SK-N-SH (cell line): ENCODE data around the gene HEXA. TPM values are rescaled to one million over a fixed set of nuclear protein-coding genes. Genes with fewer than 3 reads are reported as not detected.

ENCODE experiments used
- CTCF ChIA-PET: fragments of 300-600, 350-600 bp; formaldehyde crosslinking; extraction: SDS; loops from one replicate; lab custom pipeline; 2021; lab: Yijun Ruan, JAX
- POLR2A ChIA-PET: fragments of 350-600 bp; sonication (Branson Sonifier 250); formaldehyde crosslinking; extraction: SDS; loops from one replicate; lab custom pipeline; 2020; ENCODE audit warnings: antibody characterized with exemption, inconsistent platforms; lab: Yijun Ruan, JAX
- DNase-seq: peaks from one replicate; pipeline ENCODE4 v3.0.0; 2012
- H2AFZ ChIP-seq: fragments of 200-600 bp; sonication (generic); 2 replicates; pipeline ENCODE4 v1.8.1; 2016; ENCODE audit warnings: antibody characterized with exemption, mild to moderate bottlenecking, low read depth
- H3F3A ChIP-seq: fragments of 200-600 bp; sonication (generic); replicated peaks from 2 replicates; pipeline ENCODE3; 2016; ENCODE audit warnings: antibody characterized with exemption, mild to moderate bottlenecking; ENCODE audit not compliant: insufficient read depth
- H3K27ac ChIP-seq, 2 experiments: fragments of 200-500 bp in 1 of 2; fragments of 200-600 bp in 1 of 2; sonication (Bioruptor generic) in 1 of 2; sonication (generic), shearing (Covaris generic) in 1 of 2; 2 replicates each; pipeline versions ENCODE4 v1.5.1 to v1.6.1; 2014 to 2016; ENCODE audit warnings: low read depth in 2 of 2, inconsistent platforms in 1 of 2, low read length in 1 of 2, mild to moderate bottlenecking in 1 of 2, mixed read lengths in 1 of 2
- H3K27me3 ChIP-seq: fragments of 200-600 bp; sonication (generic), shearing (Covaris generic); 2 replicates; pipeline ENCODE4 v1.6.1; 2016; ENCODE audit warnings: mixed run types; ENCODE audit not compliant: insufficient read depth
- H3K36me3 ChIP-seq, 2 experiments: fragments of 200-500 bp in 1 of 2; fragments of 200-600 bp in 1 of 2; sonication (Bioruptor generic) in 1 of 2; sonication (generic) in 1 of 2; replicated peaks in 1 of 2; 2 replicates each; pipeline versions ENCODE3 to v1.5.1; 2014 to 2016; ENCODE audit warnings: low read length in 1 of 2, mild to moderate bottlenecking in 1 of 2; ENCODE audit not compliant: insufficient read depth in 2 of 2, control insufficient read depth in 1 of 2
- H3K4me1 ChIP-seq, 2 experiments: fragments of 200-500 bp in 1 of 2; fragments of 200-600 bp in 1 of 2; sonication (Bioruptor generic) in 1 of 2; sonication (generic), shearing (Covaris generic) in 1 of 2; 2 replicates each; pipeline versions ENCODE4 v1.5.1 to v1.6.1; 2014 to 2016; ENCODE audit warnings: low read depth in 1 of 2, low read length in 1 of 2, mixed run types in 1 of 2; ENCODE audit not compliant: insufficient read depth in 2 of 2, control insufficient read depth in 1 of 2
- H3K4me2 ChIP-seq: fragments of 200-600 bp; sonication (generic), shearing (Covaris generic); 2 replicates; pipeline ENCODE4 v1.6.1; 2017; ENCODE audit warnings: mixed run types
- H3K4me3 ChIP-seq, 2 experiments: fragments of 200-500 bp in 1 of 2; fragments of 200-600 bp in 1 of 2; sonication (Bioruptor generic) in 1 of 2; sonication (generic), shearing (Covaris generic) in 1 of 2; 2 replicates each; pipeline versions ENCODE4 v1.5.1 to v1.8.1; 2014 to 2016; ENCODE audit warnings: low read depth in 2 of 2, inconsistent platforms in 1 of 2, low read length in 1 of 2, mild to moderate bottlenecking in 1 of 2, mixed read lengths in 1 of 2, moderate library complexity in 1 of 2
- H3K79me2 ChIP-seq: fragments of 200-600 bp; sonication (generic); 2 replicates; pipeline ENCODE4 v1.8.1; 2017; ENCODE audit warnings: mild to moderate bottlenecking; ENCODE audit not compliant: insufficient read depth
- H3K9ac ChIP-seq: fragments of 200-600 bp; sonication (generic); 2 replicates; pipeline ENCODE4 v1.6.1; 2017; ENCODE audit warnings: mixed run types
- H3K9me2 ChIP-seq: fragments of 200-600 bp; sonication (generic); 2 replicates; pipeline ENCODE4 v1.6.1; 2017; ENCODE audit warnings: mixed run types
- H3K9me3 ChIP-seq: fragments of 200-600 bp; sonication (generic); 2 replicates; pipeline ENCODE4 v1.6.1; 2017; ENCODE audit warnings: mixed run types, mild to moderate bottlenecking, moderate library complexity
- H4K20me1 ChIP-seq: fragments of 200-600 bp; sonication (generic); 2 replicates; pipeline ENCODE4 v1.6.1; 2017; ENCODE audit warnings: mild to moderate bottlenecking, mixed run types; ENCODE audit not compliant: insufficient read depth
- CHD2 ChIP-seq: fragments of 150-350 bp; IDR thresholded peaks from 2 replicates; pipeline ENCODE4 v1.6.1; 2018; ENCODE audit warnings: low read length; ENCODE audit not compliant: partially characterized antibody
- ELF1 ChIP-seq: IDR thresholded peaks from 2 replicates; pipeline ENCODE4 v1.4.0; 2012
- EP300 ChIP-seq, 2 experiments: IDR thresholded peaks; 2 replicates each; pipeline versions ENCODE4 v1.4.0 to v1.6.1; 2012; ENCODE audit warnings: borderline replicate concordance in 1 of 2, low read depth in 1 of 2, low read length in 1 of 2
- FOSL2 ChIP-seq: IDR thresholded peaks from 2 replicates; pipeline ENCODE4 v1.4.0; 2012; ENCODE audit warnings: low read depth, mild to moderate bottlenecking, moderate library complexity, borderline replicate concordance
- GATA2 ChIP-seq: sonication (generic); formaldehyde crosslinking; IDR thresholded peaks from 2 replicates; pipeline ENCODE4 v1.5.0; 2020; ENCODE audit warnings: mild to moderate bottlenecking, missing genetic modification reagents
- IRF3 ChIP-seq: fragments of 150-350 bp; IDR thresholded peaks from 2 replicates; pipeline ENCODE4 v1.6.1; 2016; ENCODE audit warnings: mild to moderate bottlenecking, low read depth, low read length
- JUND ChIP-seq: IDR thresholded peaks from 2 replicates; pipeline ENCODE4 v1.4.0; 2012
- MAX ChIP-seq: IDR thresholded peaks from 2 replicates; pipeline ENCODE4 v1.4.0; 2012; ENCODE audit warnings: low read depth
- MXI1 ChIP-seq: IDR thresholded peaks from 2 replicates; pipeline ENCODE4 v1.6.1; 2012; ENCODE audit warnings: mild to moderate bottlenecking, low read depth, low read length, improper control_type of control experiment
- NRF1 ChIP-seq: IDR thresholded peaks from 2 replicates; pipeline ENCODE4 v1.6.1; 2012; ENCODE audit warnings: low read depth, mild to moderate bottlenecking, low read length
- PBX3 ChIP-seq: IDR thresholded peaks from 2 replicates; pipeline ENCODE4; 2012
- POLR2AphosphoS5 ChIP-seq: IDR thresholded peaks from 2 replicates; pipeline ENCODE4 v1.6.1; 2012; ENCODE audit warnings: low read depth, low read length
- RAD21 ChIP-seq: IDR thresholded peaks from 2 replicates; pipeline ENCODE4 v1.6.1; 2012; ENCODE audit warnings: mild to moderate bottlenecking, low read length
- RXRA ChIP-seq: IDR thresholded peaks from 2 replicates; pipeline ENCODE4 v1.4.0; 2012; ENCODE audit warnings: low read depth, mild to moderate bottlenecking, borderline replicate concordance
- TCF12 ChIP-seq: IDR thresholded peaks from 2 replicates; pipeline ENCODE4 v1.4.0; 2012
- TEAD4 ChIP-seq: IDR thresholded peaks from 2 replicates; pipeline ENCODE4 v1.4.0; 2012; ENCODE audit warnings: mild to moderate bottlenecking, borderline replicate concordance; ENCODE audit not compliant: insufficient read depth
- USF1 ChIP-seq: IDR thresholded peaks from 2 replicates; pipeline ENCODE4 v1.4.0; 2012; ENCODE audit warnings: low read depth, borderline replicate concordance
- USF2 ChIP-seq: fragments of 150-350 bp; IDR thresholded peaks from 2 replicates; pipeline ENCODE4 v1.6.1; 2017; ENCODE audit warnings: antibody characterized with exemption, low read length, low read depth, borderline replicate concordance
- WGBS: methylation state at CpG from one replicate; pipeline ENCODE4 v1.1.6; 2017; ENCODE audit warnings: low lambda C conversion rate; 5-methylcytosine and 5-hydroxymethylcytosine counted together
- polyA plus RNA-seq, 3 experiments: library from polyadenylated mRNA; depleted of rRNA; stranded (reverse); fragments of >200 nt; gene quantifications; 2 replicates each; pipeline ENCODE4 v1.2.3, GENCODE V29; 2012
- TF ChIP-seq, protein P1 (sequence below): fragments of 200-600 bp; sonication (generic); IDR thresholded peaks from 2 replicates; pipeline ENCODE4 v1.6.1; 2017; ENCODE audit warnings: antibody characterized with exemption, mild to moderate bottlenecking, moderate library complexity

Gene HEXA
- polyA plus RNA-seq, 1 of the 3 experiments (the other 2 are of a cell fraction): 251 TPM

DNA sequence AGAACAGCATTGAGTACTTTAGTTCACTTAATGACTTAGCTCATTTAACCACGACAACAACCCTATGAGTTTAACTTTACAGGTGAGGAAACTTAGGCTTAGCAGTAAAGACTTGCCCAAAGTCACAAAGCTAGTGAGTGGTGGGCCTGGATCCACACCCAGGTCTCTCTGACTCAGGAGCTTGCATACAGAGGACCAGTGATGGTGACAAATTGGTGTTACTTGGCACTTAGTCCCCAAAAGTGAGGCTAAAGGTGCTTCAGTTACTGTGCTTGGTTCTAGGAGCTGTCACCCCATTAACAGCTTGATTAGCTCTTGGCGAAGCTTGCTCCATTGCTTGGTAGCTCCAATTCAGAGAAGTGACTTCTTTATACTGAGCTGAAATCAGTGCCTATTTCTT lies 61.9 kb downstream of the HEXA start:
- Histone ChIP-seq H3K27ac (no peak overlapping the region), H3K4me3 (no peak overlapping the region), H3K27me3 (peaks cover 4% of the 10 kb centered on the region; the same call in 1 of the 2 replicates), H3K4me1 (peaks cover 0 to 11% of the 10 kb centered on the region in 2 experiments; a peak in 1 of 4 replicates), H3K4me2 (no peak overlapping the region), H3K9me2 (no peaks in the 10 kb centered on the region), H4K20me1 (no peaks in the 10 kb centered on the region), H3K9ac (no peak overlapping the region), H2AFZ (no peak overlapping the region), H3K79me2 (no peaks in the 10 kb centered on the region), H3K9me3 (no peaks in the 10 kb centered on the region), H3F3A (no peaks in the 10 kb centered on the region), H3K36me3 (no peaks in the 10 kb centered on the region)
- no peak for DNase-seq
- WGBS: 55% methylated on average over 2 of the region's 2 CpGs
- TF ChIP-seq TEAD4 (no peak), IRF3 (no peak), TCF12 (no peak), FOSL2 (no peak), USF1 (no peak), USF2 (no peak), EP300 (IDR thresholded peaks at IDR 0.05; ENCODE audit: borderline replicate concordance in 1 of 2, low read depth in 1 of 2, low read length in 1 of 2) (no peak)
- ChIA-PET CTCF (interaction anchor here (0.6 to 1.9 kb wide), 8 partner anchors 9 to 286 kb away, joined by 3 to 8 read pairs (median 4); no protein-coding TSS in a partner anchor), POLR2A (interaction anchor here (1.1 to 1.2 kb wide), 2 partner anchors 13 to 62 kb away, joined by 3 to 4 read pairs; no protein-coding TSS in a partner anchor)

DNA sequence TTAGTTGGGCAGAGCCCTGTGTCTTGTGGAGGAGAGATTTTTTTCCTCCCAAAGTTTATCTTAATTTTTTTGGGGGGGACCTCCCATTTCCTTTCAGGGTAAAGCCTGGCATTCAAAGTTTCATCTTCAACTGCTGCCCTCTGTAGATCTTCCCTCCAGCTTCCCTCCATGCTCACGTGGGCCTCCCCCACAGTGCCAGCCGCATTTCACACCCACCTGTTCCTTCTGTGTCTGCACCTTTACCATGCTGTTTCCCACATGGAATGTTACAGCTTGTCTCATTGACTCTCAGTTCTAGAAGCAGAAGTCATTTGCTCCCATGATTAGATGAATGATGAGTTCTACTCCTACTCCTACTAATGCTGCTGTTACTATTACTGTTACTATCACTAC lies 62.4 kb downstream of the HEXA start:
- H3K27ac ChIP-seq: no peak overlapping the region
- 41% methylated on average over 2 of the region's 2 CpGs for WGBS
- H3F3A ChIP-seq: no peaks in the 10 kb centered on the region
- ChIA-PET CTCF (interaction anchor here (0.8 to 1.9 kb wide), 17 partner anchors 9 to 357 kb away, joined by 3 to 14 read pairs (median 5); partner anchors contain the start of gene HEXA), POLR2A (interaction anchor here (1.1 to 1.2 kb wide), 2 partner anchors 13 to 62 kb away, joined by 3 to 4 read pairs; no protein-coding TSS in a partner anchor)
- H3K9me3 ChIP-seq: no peaks in the 10 kb centered on the region
- H3K4me3 ChIP-seq: no peak overlapping the region
- H3K4me1 ChIP-seq: peaks cover 0 to 9% of the 10 kb centered on the region in 2 experiments; a peak in 1 of 4 replicates
- no peaks in the 10 kb centered on the region for H4K20me1 ChIP-seq
- H3K36me3 ChIP-seq: no peaks in the 10 kb centered on the region
- no peak overlapping the region for H3K4me2 ChIP-seq
- no peaks in the 10 kb centered on the region for H3K9me2 ChIP-seq
- DNase-seq: no peak
- no peaks in the 10 kb centered on the region for H3K79me2 ChIP-seq
- no peak overlapping the region for H2AFZ ChIP-seq
- H3K27me3 ChIP-seq: peaks cover 4% of the 10 kb centered on the region; the same call in 1 of the 2 replicates
- H3K9ac ChIP-seq: no peak overlapping the region
- TF ChIP-seq ELF1: no peak
- no peak for TF ChIP-seq NRF1
- TF ChIP-seq MAX: no peak
- TF ChIP-seq TCF12: no peak
- no peak for TF ChIP-seq GATA2 (CRISPR knock-in tag)
- TF ChIP-seq POLR2AphosphoS5: no peak
- no peak for TF ChIP-seq RXRA
- no peak for TF ChIP-seq JUND
- TF ChIP-seq, protein P1, sequence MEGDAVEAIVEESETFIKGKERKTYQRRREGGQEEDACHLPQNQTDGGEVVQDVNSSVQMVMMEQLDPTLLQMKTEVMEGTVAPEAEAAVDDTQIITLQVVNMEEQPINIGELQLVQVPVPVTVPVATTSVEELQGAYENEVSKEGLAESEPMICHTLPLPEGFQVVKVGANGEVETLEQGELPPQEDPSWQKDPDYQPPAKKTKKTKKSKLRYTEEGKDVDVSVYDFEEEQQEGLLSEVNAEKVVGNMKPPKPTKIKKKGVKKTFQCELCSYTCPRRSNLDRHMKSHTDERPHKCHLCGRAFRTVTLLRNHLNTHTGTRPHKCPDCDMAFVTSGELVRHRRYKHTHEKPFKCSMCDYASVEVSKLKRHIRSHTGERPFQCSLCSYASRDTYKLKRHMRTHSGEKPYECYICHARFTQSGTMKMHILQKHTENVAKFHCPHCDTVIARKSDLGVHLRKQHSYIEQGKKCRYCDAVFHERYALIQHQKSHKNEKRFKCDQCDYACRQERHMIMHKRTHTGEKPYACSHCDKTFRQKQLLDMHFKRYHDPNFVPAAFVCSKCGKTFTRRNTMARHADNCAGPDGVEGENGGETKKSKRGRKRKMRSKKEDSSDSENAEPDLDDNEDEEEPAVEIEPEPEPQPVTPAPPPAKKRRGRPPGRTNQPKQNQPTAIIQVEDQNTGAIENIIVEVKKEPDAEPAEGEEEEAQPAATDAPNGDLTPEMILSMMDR: no peak
- no peak for TF ChIP-seq MXI1
- TF ChIP-seq USF2: no peak
- TF ChIP-seq PBX3: no peak
- no peak for TF ChIP-seq CHD2
- TF ChIP-seq IRF3: no peak
- no peak for TF ChIP-seq RAD21
